H9 (cell line): ENCODE data around the gene TRNP1. TPM values are rescaled to one million over a fixed set of nuclear protein-coding genes. Genes with fewer than 3 reads are reported as not detected.

Experiments used
- DNase-seq: peaks from one replicate; pipeline ENCODE4 v3.0.0-alpha.2; 2017
- H2AFZ ChIP-seq: one replicate; pipeline ENCODE4 v1.6.1; 2013; ENCODE audit warnings: mild to moderate bottlenecking, low read length, control low read depth, moderate library complexity
- H2AK5ac ChIP-seq: 2 replicates; pipeline ENCODE4 v1.6.1; 2013; ENCODE audit warnings: low read length, control low read depth, mixed read lengths; ENCODE audit not compliant: insufficient read length
- H2BK120ac ChIP-seq: one replicate; pipeline ENCODE4 v1.6.1; 2013; ENCODE audit warnings: low read depth, mild to moderate bottlenecking, low read length, control low read depth, inconsistent platforms; ENCODE audit not compliant: poor library complexity, severe bottlenecking
- H2BK12ac ChIP-seq: 2 replicates; pipeline ENCODE4 v1.6.1; 2013; ENCODE audit warnings: low read length, control low read depth, mixed read lengths, low read depth; ENCODE audit not compliant: insufficient read length
- H2BK15ac ChIP-seq: 2 replicates; pipeline ENCODE4 v1.6.1; 2013; ENCODE audit warnings: low read depth, low read length, control low read depth
- H2BK20ac ChIP-seq: one replicate; pipeline ENCODE4 v1.6.1; 2013; ENCODE audit warnings: low read depth, mild to moderate bottlenecking, low read length, control low read depth, inconsistent platforms; ENCODE audit not compliant: poor library complexity, severe bottlenecking
- H2BK5ac ChIP-seq: 2 replicates; pipeline ENCODE4 v1.6.1; 2013; ENCODE audit warnings: low read length, control low read depth, mixed read lengths; ENCODE audit not compliant: insufficient read length
- H3K14ac ChIP-seq: 2 replicates; pipeline ENCODE4 v1.6.1; 2013; ENCODE audit warnings: low read length, control low read depth; ENCODE audit not compliant: insufficient read depth
- H3K18ac ChIP-seq: 2 replicates; pipeline ENCODE4 v1.6.1; 2013; ENCODE audit warnings: low read depth, mild to moderate bottlenecking, mixed read lengths, low read length, control low read depth; ENCODE audit not compliant: insufficient read length
- H3K23ac ChIP-seq: 2 replicates; pipeline ENCODE4 v1.6.1; 2013; ENCODE audit warnings: low read length, control low read depth, mixed read lengths, low read depth; ENCODE audit not compliant: insufficient read length
- H3K23me2 ChIP-seq: 2 replicates; pipeline ENCODE4 v1.6.1; 2013; ENCODE audit warnings: low read depth, mild to moderate bottlenecking, mixed read lengths, low read length, control low read depth; ENCODE audit not compliant: insufficient read length, poor library complexity, severe bottlenecking
- H3K27ac ChIP-seq: 2 replicates; pipeline ENCODE4 v1.5.1; 2013; ENCODE audit warnings: low read length, control low read depth, mixed read lengths, low read depth; ENCODE audit not compliant: insufficient read length
- H3K27me3 ChIP-seq: 2 replicates; pipeline ENCODE4 v1.6.1; 2013; ENCODE audit warnings: low read length, control low read depth, inconsistent platforms; ENCODE audit not compliant: insufficient read depth
- H3K4ac ChIP-seq: 2 replicates; pipeline ENCODE4 v1.6.1; 2013; ENCODE audit warnings: low read depth, mild to moderate bottlenecking, control low read depth, inconsistent platforms, low read length, moderate library complexity
- H3K4me1 ChIP-seq: 2 replicates; pipeline ENCODE4 v1.6.1; 2013; ENCODE audit warnings: low read length, control low read depth, inconsistent platforms; ENCODE audit not compliant: insufficient read depth
- H3K4me2 ChIP-seq: 2 replicates; pipeline ENCODE4 v1.6.1; 2013; ENCODE audit warnings: low read length, control low read depth, mixed read lengths; ENCODE audit not compliant: insufficient read length, insufficient read depth
- H3K56ac ChIP-seq: 2 replicates; pipeline ENCODE4 v1.6.1; 2013; ENCODE audit warnings: low read depth, mild to moderate bottlenecking, mixed read lengths, low read length, control low read depth; ENCODE audit not compliant: insufficient read length
- H3K79me1 ChIP-seq: 2 replicates; pipeline ENCODE4 v1.6.1; 2013; ENCODE audit warnings: low read depth, mild to moderate bottlenecking, moderate library complexity, low read length, control low read depth, inconsistent platforms; ENCODE audit not compliant: insufficient read depth, poor library complexity, severe bottlenecking
- H3K79me2 ChIP-seq: 2 replicates; pipeline ENCODE4 v1.6.1; 2013; ENCODE audit warnings: low read length, control low read depth, inconsistent platforms; ENCODE audit not compliant: insufficient read depth
- H3K9ac ChIP-seq: 2 replicates; pipeline ENCODE4 v1.6.1; 2013; ENCODE audit warnings: low read length, control low read depth, mixed read lengths; ENCODE audit not compliant: insufficient read length; ENCODE audit errors: extremely low read depth
- H3K9me3 ChIP-seq: one replicate; pipeline ENCODE4 v1.6.1; 2013; ENCODE audit warnings: low read depth, low read length, inconsistent platforms; ENCODE audit not compliant: control insufficient read depth
- H3T11ph ChIP-seq: one replicate; pipeline ENCODE4 v1.6.1; 2013; ENCODE audit warnings: mild to moderate bottlenecking, low read length, control low read depth, inconsistent platforms
- H4K20me1 ChIP-seq: one replicate; pipeline ENCODE4 v1.6.1; 2013; ENCODE audit not compliant: control insufficient read depth, insufficient read length, insufficient read depth
- H4K5ac ChIP-seq: 2 replicates; pipeline ENCODE4 v1.6.1; 2013; ENCODE audit warnings: low read depth, mild to moderate bottlenecking, mixed read lengths, low read length, control low read depth; ENCODE audit not compliant: insufficient read length
- H4K8ac ChIP-seq: replicated peaks from 2 replicates; pipeline ENCODE4 v1.6.1; 2013; ENCODE audit warnings: low read length, control low read depth, mixed read lengths, low read depth; ENCODE audit not compliant: insufficient read length
- H4K91ac ChIP-seq: 2 replicates; pipeline ENCODE4 v1.6.1; 2013; ENCODE audit warnings: low read depth, mild to moderate bottlenecking, moderate library complexity, mixed read lengths, low read length, control low read depth; ENCODE audit not compliant: insufficient read length
- H3K27ac Mint-ChIP-seq, 3 experiments: 2 replicates in 2 of 3; 3 replicates in 1 of 3; pipeline ENCODE4 v1.8.0; 2020 to 2021; ENCODE audit warnings: mixed read lengths in 3 of 3, mild to moderate bottlenecking in 1 of 3, moderate library complexity in 1 of 3
- H3K27me3 Mint-ChIP-seq: 2 replicates; pipeline ENCODE4 v1.8.0; 2021; ENCODE audit warnings: low read depth, mild to moderate bottlenecking, moderate library complexity, mixed read lengths
- H3K36me3 Mint-ChIP-seq, 3 experiments: 2 replicates in 2 of 3; 3 replicates in 1 of 3; pipeline ENCODE4 v1.8.0; 2020 to 2021; ENCODE audit warnings: low read depth in 3 of 3, mixed read lengths in 3 of 3; ENCODE audit not compliant: insufficient read depth in 1 of 3
- H3K4me1 Mint-ChIP-seq, 2 experiments: 2 replicates each; pipeline ENCODE4 v1.8.0; 2020; ENCODE audit warnings: mixed read lengths in 2 of 2
- H3K4me3 Mint-ChIP-seq, 2 experiments: 2 replicates in 1 of 2; 3 replicates in 1 of 2; pipeline ENCODE4 v1.8.0; 2020 to 2021; ENCODE audit warnings: mild to moderate bottlenecking in 2 of 2, mixed read lengths in 2 of 2, moderate library complexity in 1 of 2
- H3K9me3 Mint-ChIP-seq, 2 experiments: 2 replicates in 1 of 2; 3 replicates in 1 of 2; pipeline ENCODE4 v1.8.0; 2020; ENCODE audit warnings: mild to moderate bottlenecking in 2 of 2, mixed read lengths in 2 of 2, moderate library complexity in 1 of 2
- CTCF ChIP-seq: fragments of 200-600 bp; sonication (generic); conservative IDR thresholded peaks from 3 replicates; pipeline ENCODE4 v1.8.0; 2021; ENCODE audit warnings: antibody characterized with exemption, mild to moderate bottlenecking
- WGBS: extraction: QIAGEN DNeasy Blood & Tissue Kit; methylation state at CpG from one replicate; pipeline ENCODE4 v1.1.7; 2013; ENCODE audit warnings: missing lambda C conversion rate, low lambda C conversion rate, mixed read lengths; ENCODE audit not compliant: insufficient read length; ENCODE audit errors: extremely low coverage; 5-methylcytosine and 5-hydroxymethylcytosine counted together
- total RNA-seq: library from RNA; stranded (reverse); gene quantifications from 2 replicates; pipeline ENCODE4 v1.2.1, GENCODE V29; 2021

TRNP1 gene
- total RNA-seq, 1 experiment from 2014 or later: 39.0 TPM

GRCh38 chr1:27032119-27032461 lies 38.6 kb downstream of the TRNP1 start:
- H4K91ac ChIP-seq: no peak overlapping the region
- H2AFZ ChIP-seq: no peak overlapping the region

More at GRCh38 chr1:27032119-27032461, 38.6 kb downstream of the TRNP1 start:
- Histone ChIP-seq H3K9me3 (no peaks in the 10 kb centered on the region), H2BK12ac (no peak overlapping the region), H3K79me1 (no peaks in the 10 kb centered on the region), H2BK5ac (no peak overlapping the region), H4K5ac (no peak overlapping the region), H2BK120ac (no peak overlapping the region), H4K20me1 (no peaks in the 10 kb centered on the region), H3K23ac (no peak overlapping the region), H3K9ac (no peak overlapping the region), H3K14ac (peak overlapping the region; percentile 71; the same call in 1 of the 2 replicates), H4K8ac (no peak overlapping the region), H3K56ac (no peak overlapping the region), H2AK5ac (no peak overlapping the region), H3K18ac (peak overlapping the region; percentile 86), H3K27ac (no peak overlapping the region), H3K4ac (no peak overlapping the region; the same call in 1 of the 2 replicates), H2BK15ac (no peak overlapping the region), H3K4me2 (peak overlapping the region; percentile 14), H3K79me2 (no peaks in the 10 kb centered on the region), H3K4me1 (peaks cover 2% of the 10 kb centered on the region), H3K23me2 (no peaks in the 10 kb centered on the region), H2BK20ac (no peak overlapping the region), H3K27me3 (no peaks in the 10 kb centered on the region), H3T11ph (no peak overlapping the region)
- Mint-ChIP-seq H3K27me3 (no peaks in the 10 kb centered on the region; the same call in 1 of the 2 replicates), H3K27ac (peak overlapping the region; percentile 52 to 95 (median 91); a peak in 3 of 7 replicates), H3K4me3 (peak overlapping the region; percentile 47 to 48; a peak in 3 of 5 replicates), H3K4me1 (peaks cover 29 to 31% of the 10 kb centered on the region in 2 experiments), H3K36me3 (no peaks in the 10 kb centered on the region), H3K9me3 (no peaks in the 10 kb centered on the region; a peak in 2 of 5 replicates)
- WGBS: no CpG with 5 or more reads among the region's 2 CpGs
- DNase-seq: no peak
- TF ChIP-seq CTCF: no peak
